Activated naive CD8-positive, alpha-beta T cell (primary cell): ENCODE results near the gene TRNP1.
"Not testable (repeated sequence)": the region's sequence is repeated elsewhere in the genome, so short reads cannot be mapped to it uniquely, and the experiment has no call there.

ENCODE experiments used
- H3K27ac Mint-ChIP-seq: one replicate; pipeline ENCODE4 v1.8.0; 2021; ENCODE audit warnings: mixed read lengths
- H3K27me3 Mint-ChIP-seq: one replicate; pipeline ENCODE4 v1.8.0; 2021; ENCODE audit warnings: mixed read lengths
- H3K36me3 Mint-ChIP-seq: one replicate; pipeline ENCODE4 v1.8.0; 2021; ENCODE audit warnings: mixed read lengths
- H3K4me1 Mint-ChIP-seq: one replicate; pipeline ENCODE4 v1.8.0; 2021; ENCODE audit warnings: low read depth, mixed read lengths
- H3K4me3 Mint-ChIP-seq: one replicate; pipeline ENCODE4 v1.8.0; 2021; ENCODE audit warnings: mild to moderate bottlenecking, mixed read lengths
- H3K9me3 Mint-ChIP-seq: one replicate; pipeline ENCODE4 v1.8.0; 2021; ENCODE audit warnings: low read depth, mixed read lengths

TRNP1 gene, protein sequence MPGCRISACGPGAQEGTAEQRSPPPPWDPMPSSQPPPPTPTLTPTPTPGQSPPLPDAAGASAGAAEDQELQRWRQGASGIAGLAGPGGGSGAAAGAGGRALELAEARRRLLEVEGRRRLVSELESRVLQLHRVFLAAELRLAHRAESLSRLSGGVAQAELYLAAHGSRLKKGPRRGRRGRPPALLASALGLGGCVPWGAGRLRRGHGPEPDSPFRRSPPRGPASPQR

DNA sequence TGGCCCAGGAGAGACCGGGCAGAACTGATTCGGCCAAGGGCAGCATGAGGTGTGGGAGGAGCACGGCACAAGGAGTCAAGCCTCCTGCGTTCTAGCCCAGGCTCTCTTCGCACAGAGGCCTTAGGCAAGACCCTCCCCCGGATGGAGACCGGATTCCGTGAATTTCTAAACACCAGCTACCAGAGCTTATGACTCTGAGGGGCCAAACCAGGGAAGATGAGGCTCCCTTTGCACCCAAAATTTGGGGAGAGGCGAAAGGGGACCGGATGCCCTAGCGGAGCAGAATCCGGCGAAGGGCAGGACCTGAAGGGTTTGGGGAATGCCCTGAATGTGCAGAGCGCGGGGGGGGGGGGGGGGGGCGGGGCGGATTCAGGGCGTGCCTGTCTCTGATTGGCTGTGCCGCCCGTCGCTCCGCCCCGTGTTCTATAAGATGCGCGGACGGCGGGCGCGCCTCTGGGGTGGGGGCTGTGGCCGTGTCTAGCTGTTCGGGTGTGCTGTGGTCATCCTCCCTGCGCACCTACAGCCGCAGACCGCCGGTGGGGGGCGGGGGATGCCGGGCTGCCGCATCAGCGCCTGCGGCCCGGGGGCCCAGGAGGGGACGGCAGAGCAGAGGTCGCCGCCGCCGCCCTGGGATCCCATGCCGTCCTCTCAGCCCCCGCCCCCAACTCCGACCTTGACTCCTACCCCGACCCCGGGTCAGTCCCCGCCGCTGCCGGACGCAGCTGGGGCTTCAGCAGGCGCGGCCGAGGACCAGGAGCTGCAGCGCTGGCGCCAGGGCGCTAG is at the start of gene TRNP1:
Gene TRNP1, plus strand, starts transcription at position 456 of the 783 bp plus-strand sequence. Its CDS starts 95 bp downstream, at position 551.
- Mint-ChIP-seq H3K27ac (peak within 1 kb of the TSS; percentile 16), H3K4me3 (peak within 1 kb of the TSS; percentile 81), H3K27me3 (peaks cover 20% of the 10 kb centered on the region), H3K36me3 (no peaks in the 10 kb centered on the region), H3K9me3 (no peaks in the 10 kb centered on the region), H3K4me1 (peaks cover 17% of the 10 kb centered on the region)

DNA sequence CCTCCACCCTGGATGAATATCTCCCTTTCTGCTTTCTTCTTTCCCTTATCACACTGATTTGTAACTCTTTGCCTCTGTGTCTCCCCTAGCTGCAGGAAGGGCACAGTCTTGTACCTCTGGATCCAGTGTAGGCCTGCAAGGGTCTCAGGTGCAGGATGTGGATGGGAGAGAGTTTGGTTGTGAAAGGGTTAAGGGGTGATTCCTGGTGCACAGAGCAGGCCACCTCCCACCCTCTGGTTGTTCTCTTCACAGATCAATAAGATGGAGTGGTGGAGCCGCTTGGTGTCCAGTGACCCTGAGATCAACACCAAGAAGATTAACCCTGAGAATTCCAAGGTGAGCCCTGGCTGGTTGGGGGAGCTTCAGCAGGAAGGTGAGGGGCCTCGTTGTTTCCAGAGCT is 48.4 kb upstream of the TRNP1 start:
- Mint-ChIP-seq H3K27me3 (no peaks in the 10 kb centered on the region), H3K9me3 (no peaks in the 10 kb centered on the region), H3K36me3 (peaks cover 2% of the 10 kb centered on the region), H3K4me3 (no peak overlapping the region), H3K4me1 (peaks cover 1% of the 10 kb centered on the region), H3K27ac (no peak overlapping the region)

DNA sequence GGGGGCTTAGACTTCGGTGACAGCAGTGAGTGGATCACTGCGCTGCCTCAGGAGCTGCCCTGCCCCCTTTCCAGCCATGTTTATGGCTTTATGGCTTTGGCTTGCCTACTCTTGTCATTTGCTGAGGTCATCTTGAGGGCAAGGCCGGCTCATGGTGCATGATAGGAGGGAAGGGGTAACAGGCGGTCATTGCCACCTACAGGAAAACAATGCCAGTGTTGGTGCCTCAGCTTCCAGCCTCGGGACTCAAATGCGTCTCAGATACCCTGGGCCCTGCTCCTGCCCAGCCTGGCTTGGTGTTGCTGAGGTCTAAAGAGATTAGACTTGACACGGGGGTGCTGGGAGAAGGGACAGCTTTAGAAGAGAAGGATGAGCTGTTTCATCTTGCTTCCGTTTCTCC is 47.8 kb upstream of the TRNP1 start:
- no peak overlapping the region for H3K4me3 Mint-ChIP-seq
- no peaks in the 10 kb centered on the region for H3K27me3 Mint-ChIP-seq
- H3K9me3 Mint-ChIP-seq: no peaks in the 10 kb centered on the region
- H3K27ac Mint-ChIP-seq: no peak overlapping the region
- H3K36me3 Mint-ChIP-seq: peaks cover 3% of the 10 kb centered on the region
- peaks cover 1% of the 10 kb centered on the region for H3K4me1 Mint-ChIP-seq

DNA sequence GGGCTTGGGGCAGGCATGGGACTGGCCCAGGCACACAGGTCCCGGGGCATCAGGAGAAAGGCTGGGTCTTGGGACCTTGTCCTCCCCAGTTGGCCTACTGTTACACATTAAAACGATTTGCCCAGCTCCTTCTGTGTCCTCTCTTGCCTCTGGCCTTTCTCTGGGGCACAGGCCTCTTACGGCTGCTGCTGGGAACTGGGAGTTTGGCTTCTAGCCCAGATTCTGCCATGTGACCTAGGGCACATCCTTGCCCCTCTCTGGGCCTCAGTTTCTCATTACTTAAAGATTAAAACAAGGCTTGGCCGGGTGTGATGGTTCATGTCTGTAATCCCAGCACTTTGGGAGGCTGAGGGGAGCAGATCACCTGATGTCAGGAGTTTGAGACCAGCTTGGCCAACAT is 47.2 kb upstream of the TRNP1 start:
- Mint-ChIP-seq H3K9me3 (no peaks in the 10 kb centered on the region), H3K27ac (no peak overlapping the region), H3K4me3 (no peak overlapping the region), H3K27me3 (no peaks in the 10 kb centered on the region), H3K4me1 (peaks cover 1% of the 10 kb centered on the region), H3K36me3 (peaks cover 5% of the 10 kb centered on the region)

DNA sequence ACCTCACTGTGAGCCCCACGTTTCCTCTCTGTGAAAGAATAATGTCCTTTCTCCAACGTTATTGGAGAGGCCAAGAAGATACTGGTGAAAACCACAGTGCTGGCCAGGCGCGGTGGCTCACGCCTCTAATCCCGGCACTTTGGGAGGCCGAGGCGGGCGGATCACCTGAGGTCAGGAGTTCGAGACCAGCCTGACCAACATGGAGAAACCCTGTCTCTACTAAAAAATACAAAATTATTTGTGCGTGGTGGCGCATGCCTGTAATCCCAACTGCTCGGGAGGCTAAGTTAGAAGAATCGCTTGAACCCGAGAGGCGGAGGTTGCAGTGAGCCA is 44.8 kb upstream of the TRNP1 start:
- H3K27ac Mint-ChIP-seq, H3K4me1 Mint-ChIP-seq, H3K27me3 Mint-ChIP-seq, H3K9me3 Mint-ChIP-seq, H3K4me3 Mint-ChIP-seq, H3K36me3 Mint-ChIP-seq: not testable (repeated sequence)

DNA sequence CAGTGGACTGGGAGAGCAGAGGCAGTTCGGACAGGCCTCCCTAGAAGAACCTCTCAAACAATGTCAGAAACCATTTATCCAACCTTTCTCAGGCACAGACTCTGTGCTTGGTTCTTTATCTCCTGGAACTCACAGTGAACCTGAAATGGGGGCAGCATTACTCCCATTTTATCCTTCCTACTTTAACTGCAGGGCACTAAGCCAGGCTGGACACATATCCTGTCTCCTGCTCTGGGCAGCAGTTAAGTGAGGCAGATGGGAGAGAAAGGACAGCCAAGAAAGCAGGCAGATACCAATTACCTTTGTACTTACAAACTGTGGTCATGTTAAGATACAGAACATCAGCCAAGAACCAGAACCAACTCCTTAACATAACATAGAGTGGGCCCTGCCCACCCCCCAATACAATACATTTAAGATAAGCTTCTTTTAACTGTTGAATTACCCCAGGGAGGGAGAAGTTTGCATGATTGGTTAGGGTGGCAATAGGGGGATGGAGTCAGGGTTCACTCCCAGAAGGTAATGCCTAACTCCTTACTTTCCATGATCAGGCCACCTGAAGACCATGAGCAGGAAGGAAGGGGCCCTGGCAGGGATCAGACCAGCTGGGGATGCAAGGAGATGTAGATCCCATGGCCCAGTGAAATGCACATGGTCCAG is 44.1 kb upstream of the TRNP1 start:
- Mint-ChIP-seq H3K9me3 (no peaks in the 10 kb centered on the region), H3K27ac (no peak overlapping the region), H3K27me3 (no peaks in the 10 kb centered on the region), H3K36me3 (peaks cover 5% of the 10 kb centered on the region), H3K4me3 (no peak overlapping the region), H3K4me1 (peaks cover 1% of the 10 kb centered on the region)

DNA sequence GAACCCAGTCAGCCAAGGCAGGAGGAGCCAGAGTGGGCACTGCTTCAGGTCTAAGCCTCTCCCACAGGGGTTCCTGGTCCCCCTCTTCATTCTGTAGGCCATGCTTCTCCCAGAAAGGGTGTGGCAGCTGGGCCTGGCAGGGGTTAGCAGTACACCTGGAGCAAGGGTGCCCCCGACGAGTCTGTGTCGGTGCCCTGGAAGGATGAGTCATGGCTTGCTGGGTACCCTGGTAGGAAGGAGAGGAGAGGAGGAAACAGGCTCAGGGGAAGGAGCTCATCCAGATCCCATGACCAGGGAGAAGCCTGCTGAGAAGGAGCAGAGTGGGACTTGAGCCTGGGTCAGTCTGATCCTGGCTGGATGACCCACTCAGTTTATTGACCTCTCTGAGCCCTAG is 43.6 kb upstream of the TRNP1 start:
- no peak overlapping the region for H3K27ac Mint-ChIP-seq
- H3K36me3 Mint-ChIP-seq: peaks cover 5% of the 10 kb centered on the region
- no peaks in the 10 kb centered on the region for H3K27me3 Mint-ChIP-seq
- peaks cover 1% of the 10 kb centered on the region for H3K4me1 Mint-ChIP-seq
- H3K9me3 Mint-ChIP-seq: no peaks in the 10 kb centered on the region
- no peak overlapping the region for H3K4me3 Mint-ChIP-seq

DNA sequence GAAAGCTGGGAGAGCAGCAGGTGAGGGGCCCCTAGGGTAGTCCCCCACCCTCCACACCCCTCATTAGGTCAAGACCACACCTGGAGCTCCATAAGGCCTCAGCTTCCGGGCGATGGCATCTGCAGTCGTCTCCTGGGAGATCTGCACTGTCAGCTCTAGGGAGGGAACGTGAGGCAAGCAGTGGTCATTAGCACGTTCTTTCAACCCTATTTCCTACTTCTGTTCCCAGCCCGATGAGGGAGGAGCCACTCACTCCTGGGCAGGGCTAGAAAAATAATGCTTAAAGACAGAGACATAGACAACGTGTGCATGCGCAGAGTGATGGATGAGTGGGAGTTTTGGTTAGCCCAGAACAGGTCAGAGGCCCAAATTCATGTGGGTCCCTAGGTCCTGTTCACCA is 42.9 kb upstream of the TRNP1 start:
- Mint-ChIP-seq H3K27me3 (no peaks in the 10 kb centered on the region), H3K27ac (no peak overlapping the region), H3K36me3 (peaks cover 5% of the 10 kb centered on the region), H3K9me3 (no peaks in the 10 kb centered on the region), H3K4me1 (peaks cover 1% of the 10 kb centered on the region), H3K4me3 (no peak overlapping the region)

DNA sequence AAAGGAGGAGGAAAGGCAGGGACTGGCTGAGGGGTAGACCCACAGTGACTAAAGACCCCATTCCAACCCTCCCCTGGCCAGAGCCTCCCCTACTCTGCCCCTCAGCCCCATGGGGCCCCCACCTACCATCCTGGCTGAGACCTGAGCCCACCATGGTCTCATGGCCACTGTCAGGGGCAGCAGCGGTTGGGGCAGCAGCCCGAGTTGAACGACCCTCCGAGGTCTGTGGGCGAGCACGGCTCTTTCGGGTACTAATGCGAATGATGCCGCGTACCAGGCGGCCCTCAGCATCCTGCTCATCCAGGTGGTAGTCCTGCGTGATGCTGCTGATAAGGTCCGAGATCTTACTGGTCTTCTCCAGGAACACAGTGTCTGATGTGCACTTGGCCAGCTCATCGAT is 42.3 kb upstream of the TRNP1 start:
- H3K4me3 Mint-ChIP-seq: no peak overlapping the region
- no peak overlapping the region for H3K27ac Mint-ChIP-seq
- no peaks in the 10 kb centered on the region for H3K9me3 Mint-ChIP-seq
- H3K4me1 Mint-ChIP-seq: peaks cover 1% of the 10 kb centered on the region
- no peaks in the 10 kb centered on the region for H3K27me3 Mint-ChIP-seq
- H3K36me3 Mint-ChIP-seq: peaks cover 9% of the 10 kb centered on the region

DNA sequence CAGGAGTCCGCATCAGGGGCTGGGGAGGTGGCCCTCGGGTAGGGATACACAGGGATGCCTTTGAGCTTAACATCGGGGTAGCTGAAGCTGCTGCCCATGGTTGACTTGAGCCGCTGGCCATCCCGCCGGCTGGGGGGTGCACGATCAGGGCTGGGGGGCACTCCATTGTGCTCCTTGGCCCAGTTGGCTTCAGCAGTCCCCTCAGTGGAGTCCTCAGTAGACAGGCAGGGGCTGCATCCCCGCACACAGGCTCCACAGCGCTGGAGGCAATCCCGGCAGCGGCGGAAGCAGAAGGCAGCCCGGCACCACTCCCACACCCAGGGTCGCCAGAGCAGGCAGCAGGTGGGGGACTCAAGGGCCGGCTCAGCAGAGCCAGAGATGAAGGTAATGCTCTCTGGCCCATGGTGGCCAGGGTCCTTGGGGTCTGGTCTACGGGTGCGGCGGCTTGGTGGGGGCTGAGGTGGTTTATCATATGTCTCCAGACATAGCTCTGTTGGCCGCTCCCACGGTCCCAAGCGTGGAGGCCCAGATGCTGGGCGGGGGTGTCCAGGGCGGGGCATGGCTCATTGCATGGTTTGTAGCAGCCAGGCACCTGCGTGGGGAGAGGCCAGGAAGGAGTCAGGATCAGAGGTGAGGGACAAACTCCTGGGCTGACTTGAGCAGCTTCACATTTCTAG is 41.5 kb upstream of the TRNP1 start:
- H3K27me3 Mint-ChIP-seq: no peaks in the 10 kb centered on the region
- peaks cover 10% of the 10 kb centered on the region for H3K36me3 Mint-ChIP-seq
- H3K4me3 Mint-ChIP-seq: no peak overlapping the region
- peaks cover 1% of the 10 kb centered on the region for H3K4me1 Mint-ChIP-seq
- no peak overlapping the region for H3K27ac Mint-ChIP-seq
- H3K9me3 Mint-ChIP-seq: no peaks in the 10 kb centered on the region

DNA sequence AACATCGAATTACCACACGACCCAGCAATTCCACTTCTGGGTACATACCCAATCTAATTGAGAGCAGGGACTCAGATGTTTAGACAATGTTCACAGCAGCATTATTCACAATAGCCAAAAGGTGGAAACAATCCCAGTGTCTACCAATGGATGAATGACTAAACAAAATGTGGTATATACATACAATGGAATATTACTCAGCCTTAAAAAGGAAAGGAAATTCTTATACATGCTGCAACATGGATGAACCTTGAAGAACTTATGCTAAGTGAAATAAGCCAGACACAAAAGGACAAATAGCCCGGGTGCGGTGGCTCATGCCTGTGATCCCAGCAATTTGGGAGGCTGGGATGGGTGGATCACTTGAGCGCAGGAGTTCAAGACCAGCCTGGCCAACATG is 40.1 kb upstream of the TRNP1 start:
- Mint-ChIP-seq H3K9me3 (no peaks in the 10 kb centered on the region), H3K4me3 (no peak overlapping the region), H3K4me1 (peaks cover 1% of the 10 kb centered on the region), H3K27ac (no peak overlapping the region), H3K36me3 (peaks cover 10% of the 10 kb centered on the region), H3K27me3 (no peaks in the 10 kb centered on the region)

DNA sequence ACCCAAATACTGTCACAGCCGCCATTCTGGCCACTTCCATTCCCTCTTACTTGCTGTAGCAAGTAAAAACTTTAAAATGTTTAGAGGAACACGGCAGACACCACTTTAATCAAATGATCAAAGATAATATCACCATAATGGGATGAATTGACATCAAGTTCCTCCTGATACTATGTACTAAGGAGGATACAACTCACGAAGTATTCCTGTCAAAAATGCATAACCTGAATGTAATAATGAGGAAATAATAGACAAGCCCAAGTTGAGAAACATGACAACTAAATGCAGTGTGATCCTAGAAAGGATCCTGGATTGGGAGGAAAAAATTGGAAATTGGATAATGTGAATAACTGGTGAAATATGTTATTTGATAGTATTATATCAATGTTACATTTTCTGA is 37.2 kb upstream of the TRNP1 start:
- H3K9me3 Mint-ChIP-seq: no peaks in the 10 kb centered on the region
- no peak overlapping the region for H3K4me3 Mint-ChIP-seq
- H3K4me1 Mint-ChIP-seq: peaks cover 6% of the 10 kb centered on the region
- H3K36me3 Mint-ChIP-seq: peaks cover 7% of the 10 kb centered on the region
- H3K27me3 Mint-ChIP-seq: no peaks in the 10 kb centered on the region
- no peak overlapping the region for H3K27ac Mint-ChIP-seq

DNA sequence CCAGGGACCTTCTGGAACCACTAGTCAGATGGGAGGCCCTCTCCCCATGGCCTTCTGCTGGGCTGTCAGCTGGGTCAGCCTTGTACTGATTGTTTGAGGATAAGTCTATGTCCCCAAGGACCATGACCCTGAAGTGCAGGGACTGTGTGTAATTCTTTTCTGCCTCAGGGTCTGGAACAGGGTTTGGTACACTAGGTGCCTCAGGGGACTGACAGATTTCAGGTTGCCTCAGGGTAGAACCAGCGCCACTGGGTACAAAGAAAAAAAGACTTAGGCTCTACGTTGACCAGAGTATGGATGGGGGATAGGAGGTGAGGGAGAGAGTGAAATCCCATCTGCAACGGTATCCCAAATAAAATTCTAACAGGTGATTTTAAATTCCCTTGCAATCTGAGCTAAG is 36.2 kb upstream of the TRNP1 start:
- no peak overlapping the region for H3K27ac Mint-ChIP-seq

DNA sequence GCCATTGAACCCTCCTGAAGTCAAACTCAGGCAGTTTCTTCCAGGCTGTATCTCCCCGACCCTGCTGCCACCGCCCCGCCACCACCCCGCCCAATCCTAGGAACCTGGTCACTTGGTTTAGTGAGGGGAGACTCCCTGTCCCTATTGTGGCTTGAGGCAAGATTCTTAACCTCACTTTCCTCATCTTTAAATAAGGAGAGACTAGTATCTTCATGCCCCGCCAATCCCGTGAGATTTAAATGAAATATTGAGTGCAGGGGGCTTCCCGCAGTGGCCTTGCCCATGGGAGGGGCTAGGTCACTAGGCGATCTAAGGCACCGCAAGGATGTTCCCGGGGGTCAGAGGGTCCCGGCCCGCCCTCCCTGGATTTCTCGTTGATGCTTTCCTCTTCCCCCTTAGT is 34.2 kb upstream of the TRNP1 start:
- Mint-ChIP-seq H3K27me3 (peaks cover 9% of the 10 kb centered on the region), H3K4me3 (peak overlapping the region; percentile 56), H3K27ac (no peak overlapping the region), H3K36me3 (peaks cover 5% of the 10 kb centered on the region), H3K4me1 (peaks cover 6% of the 10 kb centered on the region), H3K9me3 (no peaks in the 10 kb centered on the region)

More for the DNA sequence above, 36.2 kb upstream of the TRNP1 start:
- H3K36me3 Mint-ChIP-seq: peaks cover 7% of the 10 kb centered on the region
- H3K9me3 Mint-ChIP-seq: no peaks in the 10 kb centered on the region
- H3K4me3 Mint-ChIP-seq: no peak overlapping the region
- peaks cover 5% of the 10 kb centered on the region for H3K27me3 Mint-ChIP-seq
- peaks cover 6% of the 10 kb centered on the region for H3K4me1 Mint-ChIP-seq
